Ishikawa (cell line): ENCODE results near the gene ATP5PF.

Experiments
- CEBPB ChIP-seq: IDR thresholded peaks from 2 replicates; pipeline ENCODE4 v1.6.1; 2012
- CREB1 ChIP-seq: IDR thresholded peaks from 2 replicates; pipeline ENCODE4 v1.6.1; 2012; ENCODE audit warnings: low read depth
- EGR1 ChIP-seq: IDR thresholded peaks from 2 replicates; pipeline ENCODE4 v1.6.1; 2012
- EP300 ChIP-seq: IDR thresholded peaks from 2 replicates; pipeline ENCODE4 v1.6.1; 2012; ENCODE audit warnings: borderline replicate concordance
- FOXM1 ChIP-seq: IDR thresholded peaks from 2 replicates; pipeline ENCODE4 v1.6.1; 2012; ENCODE audit warnings: low read depth, borderline replicate concordance
- MAX ChIP-seq: IDR thresholded peaks from 2 replicates; pipeline ENCODE4 v1.6.1; 2012
- NFIC ChIP-seq: IDR thresholded peaks from 2 replicates; pipeline ENCODE4 v1.6.1; 2012
- RAD21 ChIP-seq: IDR thresholded peaks from 2 replicates; pipeline ENCODE4 v1.6.1; 2012; ENCODE audit warnings: low read depth
- REST ChIP-seq: IDR thresholded peaks from 2 replicates; pipeline ENCODE4 v1.6.1; 2012; ENCODE audit warnings: low read depth, mild to moderate bottlenecking
- TAF1 ChIP-seq: IDR thresholded peaks from 2 replicates; pipeline ENCODE4 v1.6.1; 2012; ENCODE audit warnings: low read depth, mild to moderate bottlenecking
- TCF12 ChIP-seq: IDR thresholded peaks from 2 replicates; pipeline ENCODE4 v1.6.1; 2012; ENCODE audit warnings: low read depth
- TEAD4 ChIP-seq: IDR thresholded peaks from 2 replicates; pipeline ENCODE4 v1.6.1; 2012
- USF1 ChIP-seq: IDR thresholded peaks from 2 replicates; pipeline ENCODE4 v1.6.1; 2012
- YY1 ChIP-seq: IDR thresholded peaks from 2 replicates; pipeline ENCODE4 v1.6.1; 2012; ENCODE audit warnings: low read depth
- ZBTB7A ChIP-seq: IDR thresholded peaks from 2 replicates; pipeline ENCODE4 v1.6.1; 2012; ENCODE audit warnings: low read depth

ATP5PF gene

GRCh38 chr21:25760677-25761076 is 26.0 kb upstream of the ATP5PF start:
- no peak for TF ChIP-seq EP300

- TF ChIP-seq USF1 (no peak), MAX (no peak)
Measured at GRCh38 chr21:25760061-25760460, 25.4 kb upstream of the ATP5PF start.

GRCh38 chr21:25759573-25759972 is 24.9 kb upstream of the ATP5PF start:
- TF ChIP-seq CREB1 = no peak
- TF ChIP-seq ZBTB7A = no peak

GRCh38 chr21:25757531-25757930 is 22.8 kb upstream of the ATP5PF start:
- TF ChIP-seq TEAD4 = no peak
- no peak for TF ChIP-seq USF1
- TF ChIP-seq REST = no peak
- TF ChIP-seq YY1 = no peak
- no peak for TF ChIP-seq CEBPB
- no peak for TF ChIP-seq CREB1
- TF ChIP-seq EGR1 = no peak
- no peak for TF ChIP-seq EP300
- no peak for TF ChIP-seq ZBTB7A
- TF ChIP-seq MAX = no peak
- no peak for TF ChIP-seq RAD21
- TF ChIP-seq NFIC = no peak
- TF ChIP-seq FOXM1 = no peak
- no peak for TF ChIP-seq TCF12
- no peak for TF ChIP-seq TAF1

- TF ChIP-seq FOXM1 (no peak), TEAD4 (no peak), EP300 (no peak), TAF1 (no peak), RAD21 (no peak), NFIC (no peak), TCF12 (no peak), ZBTB7A (no peak), USF1 (no peak), CREB1 (no peak), CEBPB (no peak), YY1 (no peak), REST (no peak), EGR1 (no peak), MAX (no peak)
Measured at GRCh38 chr21:25756190-25756932, 21.7 kb upstream of the ATP5PF start.

GRCh38 chr21:25752416-25752815 is 17.7 kb upstream of the ATP5PF start:
- no peak for TF ChIP-seq MAX
- no peak for TF ChIP-seq TEAD4
- no peak for TF ChIP-seq TCF12
- no peak for TF ChIP-seq YY1
- no peak for TF ChIP-seq CEBPB
- TF ChIP-seq RAD21 = no peak
- TF ChIP-seq NFIC = no peak
- no peak for TF ChIP-seq ZBTB7A
- no peak for TF ChIP-seq FOXM1
- no peak for TF ChIP-seq EGR1
- no peak for TF ChIP-seq REST
- no peak for TF ChIP-seq USF1
- TF ChIP-seq CREB1 = no peak
- TF ChIP-seq EP300 = no peak
- no peak for TF ChIP-seq TAF1
